ENCODE data around the gene PPP6R1.
A peak's percentile ranks its signal among the peaks of the same experiment; 100 is the strongest.

The PPP6R1 gene

GRCh38 chr19:55258828-55259539 lies at the start of gene PPP6R1:
TSS of gene PPP6R1 (minus strand) at chr19:55259017. CDS start at chr19:55247103, 11,914 bp downstream.
- peak; percentile 98 for DNase-seq (ENCODE audit: low spot score)

- no peak for DNase-seq (ENCODE audit: low spot score)
Measured at GRCh38 chr19:55308281-55308680, 49.5 kb upstream of the PPP6R1 start.

- no peak for DNase-seq (ENCODE audit: low spot score)
Measured at GRCh38 chr19:55306712-55307111, 47.9 kb upstream of the PPP6R1 start.

- DNase-seq (ENCODE audit: low spot score): no peak
Measured at GRCh38 chr19:55305983-55306562, 47.3 kb upstream of the PPP6R1 start.

- DNase-seq (ENCODE audit: low spot score): peak; percentile 26
Measured at GRCh38 chr19:55305491-55305890, 46.7 kb upstream of the PPP6R1 start.

- DNase-seq (ENCODE audit: low spot score): no peak
Measured at GRCh38 chr19:55304980-55305379, 46.2 kb upstream of the PPP6R1 start.

- no peak for DNase-seq (ENCODE audit: low spot score)
Measured at GRCh38 chr19:55304279-55304978, 45.6 kb upstream of the PPP6R1 start.

- DNase-seq (ENCODE audit: low spot score): no peak
Measured at GRCh38 chr19:55303477-55303876, 44.7 kb upstream of the PPP6R1 start.

GRCh38 chr19:55302318-55302703 lies 43.5 kb upstream of the PPP6R1 start:
- no peak for DNase-seq (ENCODE audit: low spot score)

- peak; percentile 80 for DNase-seq (ENCODE audit: low spot score)
Measured at GRCh38 chr19:55301459-55302317, 42.9 kb upstream of the PPP6R1 start.

- no peak for DNase-seq (ENCODE audit: low spot score)
Measured at GRCh38 chr19:55300886-55301458, 42.2 kb upstream of the PPP6R1 start.

- DNase-seq (ENCODE audit: low spot score): no peak
Measured at GRCh38 chr19:55299991-55300390, 41.2 kb upstream of the PPP6R1 start.

- no peak for DNase-seq (ENCODE audit: low spot score)
Measured at GRCh38 chr19:55297267-55297666, 38.5 kb upstream of the PPP6R1 start.

- DNase-seq (ENCODE audit: low spot score): no peak
Measured at GRCh38 chr19:55289117-55289796, 30.4 kb upstream of the PPP6R1 start.

- DNase-seq (ENCODE audit: low spot score): no peak
Measured at GRCh38 chr19:55287361-55288079, 28.7 kb upstream of the PPP6R1 start.

- DNase-seq (ENCODE audit: low spot score): no peak
Measured at GRCh38 chr19:55285229-55285890, 26.5 kb upstream of the PPP6R1 start.

GRCh38 chr19:55284405-55285058 lies 25.7 kb upstream of the PPP6R1 start:
- no peak for DNase-seq (ENCODE audit: low spot score)

GRCh38 chr19:55283548-55284377 lies 24.9 kb upstream of the PPP6R1 start, which contains the start of gene BRSK1:
TSS of gene BRSK1 (plus strand) at chr19:55283997. CDS start at chr19:55284443, 446 bp downstream.
- peak; percentile 38 for DNase-seq (ENCODE audit: low spot score)
